ENCODE measurements around the gene THSD4.

Gene THSD4

DNA sequence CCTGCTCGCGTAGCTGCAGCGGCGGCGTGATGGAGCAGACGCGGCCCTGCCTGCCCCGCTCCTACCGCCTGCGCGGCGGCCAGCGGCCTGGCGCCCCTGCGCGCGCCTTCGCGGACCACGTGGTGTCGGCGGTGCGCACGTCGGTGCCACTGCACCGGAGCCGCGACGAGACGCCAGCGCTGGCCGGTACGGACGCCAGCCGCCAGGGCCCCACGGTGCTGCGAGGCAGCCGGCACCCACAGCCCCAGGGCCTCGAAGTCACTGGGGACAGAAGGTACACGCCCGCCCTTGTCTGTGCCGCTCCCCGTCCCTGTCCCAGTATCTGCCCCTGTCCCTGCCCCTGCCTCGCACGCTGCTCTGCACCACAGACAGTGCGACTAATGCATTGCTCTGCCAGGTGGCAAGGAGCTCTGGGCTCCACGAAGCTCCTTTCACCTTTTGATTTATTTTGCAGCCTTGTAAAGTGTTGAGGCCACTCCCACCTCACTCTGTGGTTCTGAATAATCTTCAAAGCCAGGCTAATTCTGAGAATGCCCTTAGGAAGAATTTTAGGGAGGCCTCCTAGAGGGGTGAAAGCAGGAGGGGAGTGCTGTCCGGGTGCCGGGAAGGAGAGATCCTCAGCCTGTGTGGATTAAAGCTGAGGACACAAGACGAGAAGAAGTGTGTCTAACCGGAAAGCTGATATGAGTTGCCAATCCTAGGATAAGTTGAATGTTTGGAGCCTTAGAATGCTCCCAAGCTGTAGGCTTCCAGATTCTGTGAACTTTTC lies 100.0 kb downstream of the THSD4 start:
- Histone ChIP-seq H3K4me3 (ENCODE audit: low read length) (no peak overlapping the region), H3K4me2 (ENCODE audit: low read length) (no peak overlapping the region), H3K9me3 (ENCODE audit: insufficient read depth, low read length) (no peaks in the 10 kb centered on the region), H3K79me2 (ENCODE audit: low read length) (no peaks in the 10 kb centered on the region), H2AFZ (ENCODE audit: low read depth, low read length) (no peak overlapping the region), H3K27ac (ENCODE audit: low read length) (no peak overlapping the region), H3K9ac (ENCODE audit: low read length) (no peak overlapping the region), H3K27me3 (ENCODE audit: low read depth, low read length) (peaks cover 9% of the 10 kb centered on the region; the same call in 1 of the 2 replicates), H3K36me3 (replicated peaks; ENCODE audit: low read depth, low read length) (no peaks in the 10 kb centered on the region), H3K4me1 (ENCODE audit: low read length) (peaks cover 33% of the 10 kb centered on the region), H4K20me1 (ENCODE audit: insufficient read depth, low read length) (no peaks in the 10 kb centered on the region)
- no peak for TF ChIP-seq EZH2phosphoT487 (IDR thresholded peaks at IDR 0.05; ENCODE audit: low read depth)
- TF ChIP-seq, protein P1, sequence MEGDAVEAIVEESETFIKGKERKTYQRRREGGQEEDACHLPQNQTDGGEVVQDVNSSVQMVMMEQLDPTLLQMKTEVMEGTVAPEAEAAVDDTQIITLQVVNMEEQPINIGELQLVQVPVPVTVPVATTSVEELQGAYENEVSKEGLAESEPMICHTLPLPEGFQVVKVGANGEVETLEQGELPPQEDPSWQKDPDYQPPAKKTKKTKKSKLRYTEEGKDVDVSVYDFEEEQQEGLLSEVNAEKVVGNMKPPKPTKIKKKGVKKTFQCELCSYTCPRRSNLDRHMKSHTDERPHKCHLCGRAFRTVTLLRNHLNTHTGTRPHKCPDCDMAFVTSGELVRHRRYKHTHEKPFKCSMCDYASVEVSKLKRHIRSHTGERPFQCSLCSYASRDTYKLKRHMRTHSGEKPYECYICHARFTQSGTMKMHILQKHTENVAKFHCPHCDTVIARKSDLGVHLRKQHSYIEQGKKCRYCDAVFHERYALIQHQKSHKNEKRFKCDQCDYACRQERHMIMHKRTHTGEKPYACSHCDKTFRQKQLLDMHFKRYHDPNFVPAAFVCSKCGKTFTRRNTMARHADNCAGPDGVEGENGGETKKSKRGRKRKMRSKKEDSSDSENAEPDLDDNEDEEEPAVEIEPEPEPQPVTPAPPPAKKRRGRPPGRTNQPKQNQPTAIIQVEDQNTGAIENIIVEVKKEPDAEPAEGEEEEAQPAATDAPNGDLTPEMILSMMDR (IDR thresholded peaks at IDR 0.05; ENCODE audit: low read depth, low read length): no peak

DNA sequence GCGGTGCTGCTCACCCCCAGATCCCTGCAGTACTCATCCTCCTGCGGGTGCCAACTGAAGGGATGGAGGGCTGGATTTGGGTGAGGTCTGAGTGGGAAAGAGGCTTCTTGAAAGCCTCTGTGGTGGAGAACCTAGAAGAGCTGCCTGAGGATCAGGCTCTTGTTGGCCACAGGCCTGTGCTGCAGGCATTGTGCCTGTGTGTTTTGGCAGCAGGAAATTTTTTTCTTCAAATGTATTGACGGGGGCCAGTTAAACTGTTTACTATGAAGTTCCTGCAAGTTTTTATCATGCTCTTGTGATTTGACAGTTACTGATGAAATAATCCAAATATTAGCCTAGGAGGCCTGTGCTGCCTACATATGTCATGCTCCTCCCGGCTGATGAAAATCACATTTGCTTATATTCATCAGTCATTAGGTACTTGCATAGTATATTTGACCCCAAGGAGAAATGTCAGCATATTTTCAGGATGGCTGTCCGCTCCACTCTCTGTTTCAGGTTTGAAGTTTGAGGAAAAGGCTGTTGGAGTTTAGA lies 103.1 kb downstream of the THSD4 start:
- H3K4me3 ChIP-seq (ENCODE audit: low read length): no peak overlapping the region
- H3K79me2 ChIP-seq (ENCODE audit: low read length): no peaks in the 10 kb centered on the region
- H2AFZ ChIP-seq (ENCODE audit: low read depth, low read length): no peak overlapping the region
- no peaks in the 10 kb centered on the region for H4K20me1 ChIP-seq (ENCODE audit: insufficient read depth, low read length)
- H3K27ac ChIP-seq (ENCODE audit: low read length): no peak overlapping the region
- peaks cover 13% of the 10 kb centered on the region for H3K4me1 ChIP-seq (ENCODE audit: low read length)
- no peaks in the 10 kb centered on the region for H3K9me3 ChIP-seq (ENCODE audit: insufficient read depth, low read length)
- no peak overlapping the region for H3K4me2 ChIP-seq (ENCODE audit: low read length)
- TF ChIP-seq, protein P1 (IDR thresholded peaks at IDR 0.05; ENCODE audit: low read depth, low read length): no peak
- no peak for TF ChIP-seq EZH2phosphoT487 (IDR thresholded peaks at IDR 0.05; ENCODE audit: low read depth)
- H3K9ac ChIP-seq (ENCODE audit: low read length): no peak overlapping the region
- peaks cover 31% of the 10 kb centered on the region for H3K27me3 ChIP-seq (ENCODE audit: low read depth, low read length)
- H3K36me3 ChIP-seq (replicated peaks; ENCODE audit: low read depth, low read length): no peaks in the 10 kb centered on the region

DNA sequence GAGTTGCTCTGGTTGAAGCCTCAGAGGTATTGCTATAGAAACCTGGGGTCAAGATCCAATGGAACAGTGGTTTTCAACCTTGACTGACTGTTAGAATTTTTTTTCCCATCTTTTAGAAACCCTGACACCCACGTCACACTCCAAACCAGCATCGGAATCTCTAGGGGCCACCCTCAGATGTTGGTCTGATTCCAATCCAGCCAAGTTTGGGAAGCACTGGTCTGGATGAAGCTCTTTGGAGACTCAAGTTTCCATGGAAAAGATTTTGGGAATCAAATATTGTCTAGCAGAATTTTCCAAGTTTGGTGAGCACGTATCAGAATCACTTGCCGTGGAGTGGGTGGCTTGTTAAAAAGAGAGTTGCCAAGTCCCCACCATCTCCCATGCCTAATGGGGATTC lies 103.8 kb downstream of the THSD4 start:
- Histone ChIP-seq H3K4me2 (ENCODE audit: low read length) (no peak overlapping the region), H3K27ac (ENCODE audit: low read length) (no peak overlapping the region), H4K20me1 (ENCODE audit: insufficient read depth, low read length) (no peaks in the 10 kb centered on the region), H3K36me3 (replicated peaks; ENCODE audit: low read depth, low read length) (no peaks in the 10 kb centered on the region), H2AFZ (ENCODE audit: low read depth, low read length) (no peak overlapping the region), H3K27me3 (ENCODE audit: low read depth, low read length) (peaks cover 38% of the 10 kb centered on the region), H3K9ac (ENCODE audit: low read length) (no peak overlapping the region), H3K9me3 (ENCODE audit: insufficient read depth, low read length) (no peaks in the 10 kb centered on the region), H3K4me1 (ENCODE audit: low read length) (peaks cover 6% of the 10 kb centered on the region), H3K4me3 (ENCODE audit: low read length) (no peak overlapping the region), H3K79me2 (ENCODE audit: low read length) (no peaks in the 10 kb centered on the region)
- TF ChIP-seq, protein P1 (IDR thresholded peaks at IDR 0.05; ENCODE audit: low read depth, low read length): no peak
- TF ChIP-seq EZH2phosphoT487 (IDR thresholded peaks at IDR 0.05; ENCODE audit: low read depth): no peak

DNA sequence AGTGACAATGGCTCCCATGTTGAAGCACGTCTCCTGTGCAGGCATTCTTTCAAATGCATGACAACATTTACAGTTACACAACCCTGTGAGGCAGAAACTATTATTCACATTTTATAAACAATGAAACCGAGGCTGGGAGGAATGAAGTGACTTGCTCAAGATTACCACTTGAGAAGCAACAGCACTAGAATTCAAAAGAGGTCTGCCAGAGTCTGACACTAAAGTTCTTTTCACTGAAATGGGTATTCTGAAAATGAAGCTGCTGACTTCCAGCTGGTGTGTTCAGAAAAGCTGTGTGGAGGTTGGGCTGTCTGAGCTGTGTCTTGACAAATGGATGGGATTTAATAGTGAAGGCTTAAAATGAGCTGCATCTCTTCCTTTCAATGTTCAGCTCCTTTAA lies 104.4 kb downstream of the THSD4 start:
- TF ChIP-seq EZH2phosphoT487 (IDR thresholded peaks at IDR 0.05; ENCODE audit: low read depth): no peak
- TF ChIP-seq, protein P1 (IDR thresholded peaks at IDR 0.05; ENCODE audit: low read depth, low read length): no peak
- Histone ChIP-seq H2AFZ (ENCODE audit: low read depth, low read length) (no peak overlapping the region), H3K27ac (ENCODE audit: low read length) (no peak overlapping the region), H4K20me1 (ENCODE audit: insufficient read depth, low read length) (no peaks in the 10 kb centered on the region), H3K4me1 (ENCODE audit: low read length) (peaks cover 5% of the 10 kb centered on the region; the same call in 1 of the 2 replicates), H3K4me2 (ENCODE audit: low read length) (no peak overlapping the region), H3K4me3 (ENCODE audit: low read length) (no peak overlapping the region), H3K27me3 (ENCODE audit: low read depth, low read length) (peaks cover 40% of the 10 kb centered on the region), H3K79me2 (ENCODE audit: low read length) (no peaks in the 10 kb centered on the region), H3K36me3 (replicated peaks; ENCODE audit: low read depth, low read length) (no peaks in the 10 kb centered on the region), H3K9me3 (ENCODE audit: insufficient read depth, low read length) (no peaks in the 10 kb centered on the region), H3K9ac (ENCODE audit: low read length) (no peak overlapping the region)

Measured in OCI-LY3 (cell line).